Endothelial cell of umbilical vein (primary cell): ENCODE measurements around the gene MVP. TPM values are rescaled to one million over a fixed set of nuclear protein-coding genes. Genes with fewer than 3 reads are reported as not detected.
A peak's percentile ranks its signal among the peaks of the same experiment; 100 is the strongest.

Experiments used
- BruUV-seq: library from RNA; stranded (reverse); fragments of 400-500 nt; replicated peaks from 2 replicates; lab custom pipeline; 2021; lab: Mats Ljungman, UMichigan
- CTCF ChIA-PET: fragments of 300-600, 350-600 bp; sonication (Branson Sonifier 250); formaldehyde crosslinking; loops from one replicate; lab custom pipeline; 2021; ENCODE audit warnings: antibody characterized with exemption, inconsistent platforms; lab: Charles Lee
- POLR2A ChIA-PET: fragments of 300-600, 350-600 bp; sonication (Branson Sonifier 250); formaldehyde crosslinking; loops from one replicate; lab custom pipeline; 2021; ENCODE audit warnings: antibody characterized with exemption, inconsistent platforms; lab: Charles Lee
- DNase-seq: peaks from one replicate; pipeline ENCODE4 v3.0.0-alpha.2; 2011; ENCODE audit warnings: low read depth, low spot score
- FAIRE-seq: peaks from 2 replicates; lab custom pipeline; 2011; peaks lifted over from hg19 to GRCh38; lab: Jason Lieb, UNC
- H2AFZ ChIP-seq: 2 replicates; pipeline ENCODE4 v1.6.0; 2012; ENCODE audit warnings: low read depth, low read length, control low read depth, inconsistent platforms
- H3K27ac ChIP-seq: 2 replicates; pipeline ENCODE4 v1.5.1; 2011; ENCODE audit warnings: low read depth, mild to moderate bottlenecking, control low read depth, low read length, moderate library complexity; ENCODE audit not compliant: insufficient read depth
- H3K27me3 ChIP-seq, 2 experiments: 2 replicates each; pipeline versions ENCODE4 v1.6.0 to v1.6.1; 2011; ENCODE audit warnings: low read length in 2 of 2, mixed read lengths in 1 of 2; ENCODE audit not compliant: control insufficient read depth in 2 of 2, insufficient read depth in 2 of 2
- H3K36me3 ChIP-seq, 2 experiments: 2 replicates in 1 of 2; 3 replicates in 1 of 2; pipeline ENCODE4 v1.5.1; 2011; ENCODE audit warnings: low read length in 2 of 2, mild to moderate bottlenecking in 1 of 2, moderate library complexity in 1 of 2; ENCODE audit not compliant: control insufficient read depth in 2 of 2, insufficient read depth in 2 of 2; ENCODE audit errors: extremely low read depth in 1 of 2
- H3K4me1 ChIP-seq: 3 replicates; pipeline ENCODE4 v1.5.1; 2011; ENCODE audit warnings: mild to moderate bottlenecking, low read length; ENCODE audit not compliant: control insufficient read depth, insufficient read depth; ENCODE audit errors: extremely low read depth
- H3K4me2 ChIP-seq: 2 replicates; pipeline ENCODE4 v1.6.1; 2011; ENCODE audit warnings: low read length, control low read depth, mixed read lengths; ENCODE audit not compliant: insufficient read depth
- H3K4me3 ChIP-seq, 3 experiments: fragments of 200-600 bp in 1 of 3; sonication (generic), shearing (Covaris generic) in 1 of 3; replicated peaks in 1 of 3; 2 replicates each; pipeline ENCODE4 v1.5.1; 2011 to 2016; ENCODE audit warnings: control low read depth in 3 of 3, low read length in 3 of 3, mild to moderate bottlenecking in 2 of 3, inconsistent platforms in 1 of 3, low read depth in 1 of 3, moderate library complexity in 1 of 3; ENCODE audit not compliant: insufficient read depth in 1 of 3
- H3K79me2 ChIP-seq: 2 replicates; pipeline ENCODE4 v1.6.0; 2012; ENCODE audit warnings: low read length, inconsistent platforms; ENCODE audit not compliant: control insufficient read depth, insufficient read depth
- H3K9ac ChIP-seq: replicated peaks from 2 replicates; pipeline ENCODE3; 2011; ENCODE audit warnings: low read length, control low read depth; ENCODE audit not compliant: insufficient read depth; ENCODE audit errors: extremely low read depth
- H3K9me1 ChIP-seq: replicated peaks from 3 replicates; pipeline ENCODE4 v1.6.0; 2011; ENCODE audit warnings: mild to moderate bottlenecking, low read length; ENCODE audit not compliant: control insufficient read depth, insufficient read depth; ENCODE audit errors: extremely low read depth
- H3K9me3 ChIP-seq: replicated peaks from 2 replicates; pipeline ENCODE4 v1.5.1; 2012; ENCODE audit warnings: low read length, inconsistent platforms; ENCODE audit not compliant: control insufficient read depth, insufficient read depth
- H4K20me1 ChIP-seq: replicated peaks from 2 replicates; pipeline ENCODE3; 2011; ENCODE audit warnings: mild to moderate bottlenecking, low read length; ENCODE audit not compliant: control insufficient read depth, insufficient read depth; ENCODE audit errors: extremely low read depth
- CTCF ChIP-seq, 2 donors: IDR thresholded peaks; 1 replicate in 1 of 2; 2 replicates in 1 of 2; pipeline ENCODE4 v1.5.1; 2011; ENCODE audit warnings: low read length in 2 of 2, mild to moderate bottlenecking in 2 of 2, moderate library complexity in 2 of 2, control low read depth in 1 of 2, inconsistent platforms in 1 of 2, low read depth in 1 of 2; ENCODE audit not compliant: insufficient read depth in 1 of 2; ENCODE audit errors: extremely low read depth in 1 of 2
- EZH2 ChIP-seq: IDR thresholded peaks from 2 replicates; pipeline ENCODE4 v1.6.1; 2012; ENCODE audit warnings: borderline replicate concordance, low read depth, mild to moderate bottlenecking, moderate library complexity, low read length, inconsistent platforms; ENCODE audit not compliant: severe bottlenecking
- FOS ChIP-seq: IDR thresholded peaks from 2 replicates; pipeline ENCODE4 v1.6.1; 2011; ENCODE audit warnings: mild to moderate bottlenecking, low read length, moderate library complexity, borderline replicate concordance; ENCODE audit not compliant: insufficient read depth
- GATA2 ChIP-seq: IDR thresholded peaks from 2 replicates; pipeline ENCODE4 v1.7.0; 2011; ENCODE audit warnings: low read depth, mild to moderate bottlenecking, moderate library complexity, mixed read lengths, low read length; ENCODE audit not compliant: insufficient read length, insufficient read depth
- JUN ChIP-seq: IDR thresholded peaks from 2 replicates; pipeline ENCODE4 v1.6.1; 2011; ENCODE audit warnings: borderline replicate concordance, low read depth; ENCODE audit not compliant: insufficient read length, insufficient read depth
- MYC ChIP-seq: IDR thresholded peaks from one replicate; pipeline ENCODE4 v1.6.1; 2011; ENCODE audit warnings: mild to moderate bottlenecking, low read depth, low read length
- POLR2A ChIP-seq: IDR thresholded peaks from 2 replicates; pipeline ENCODE4 v1.6.1; 2012; ENCODE audit warnings: low read depth, mild to moderate bottlenecking, control low read depth, low read length
- POLR2AphosphoS5 ChIP-seq: IDR thresholded peaks from 2 replicates; pipeline ENCODE4 v1.6.1; 2012; ENCODE audit warnings: low read depth, mild to moderate bottlenecking, control low read depth, low read length, moderate library complexity; ENCODE audit not compliant: insufficient read depth
- dilution Hi-C: fragments of 300-500 bp; cut with MboI; formaldehyde crosslinking; loops from one replicate; pipeline ENCODE4 v1.15.0; 2019; ENCODE audit warnings: low sequenced_read_pairs; ENCODE audit not compliant: extremely low pct_ligation_motif_present
- intact Hi-C: fragments of 100-400 bp; cut with micrococcal nuclease; formaldehyde crosslinking; loops from one replicate; pipeline ENCODE4 v1.10.0; 2022
- polyA plus RNA-seq, 4 experiments: library from polyadenylated mRNA; depleted of rRNA in 3 of 4; stranded (reverse) in 3 of 4; unstranded in 1 of 4; fragments of >200 nt; gene quantifications; 2 replicates each; pipeline versions ENCODE4 v1.2.1 to v1.2.3, GENCODE V29; 2011 to 2012; ENCODE audit warnings: missing spikeins in 1 of 4
- total RNA-seq: library from RNA; stranded (reverse); gene quantifications from 2 replicates; pipeline ENCODE4 v1.2.3, GENCODE V29; 2021
- TF ChIP-seq, protein P1 (sequence below): IDR thresholded peaks from 2 replicates; pipeline ENCODE4 v1.6.1; 2011; ENCODE audit not compliant: insufficient read depth, insufficient read length

Gene MVP
- total and polyA plus RNA-seq, 2 donors (not counting 3 experiments of a cell fraction or from before 2014, with no cell fraction given), result 49.8 to 118 TPM

GRCh38 chr16:29807426-29808218 is 12.6 kb upstream of the MVP start:
- Histone ChIP-seq H3K9ac (peak overlapping the region; percentile 44), H2AFZ (no peak overlapping the region), H3K79me2 (peaks cover 29% of the 10 kb centered on the region), H3K4me1 (peaks cover 45% of the 10 kb centered on the region), H3K36me3 (peaks cover 6 to 14% of the 10 kb centered on the region in 2 experiments), H3K27ac (peak overlapping the region; percentile 23), H3K4me3 (peak overlapping the region; percentile 17 to 72 (median 62)), H3K27me3 (no peaks in the 10 kb centered on the region), H3K4me2 (peak overlapping the region; percentile 71), H4K20me1 (no peaks in the 10 kb centered on the region), H3K9me1 (no peaks in the 10 kb centered on the region), H3K9me3 (no peaks in the 10 kb centered on the region)
- TF ChIP-seq EZH2, result no peak
- no peak for TF ChIP-seq GATA2
- no peak for TF ChIP-seq MYC
- TF ChIP-seq FOS, result no peak
- peak; percentile 77 for TF ChIP-seq POLR2AphosphoS5
- peak; percentile 87 for TF ChIP-seq POLR2A
- no peak for TF ChIP-seq JUN
- peak; percentile 57 to 79 for TF ChIP-seq CTCF (IDR thresholded peaks at IDR 0.05; ENCODE audit: extremely low read depth in 1 of 2, insufficient read depth in 1 of 2, low read depth in 1 of 2, low read length in 2 of 2)
- TF ChIP-seq, protein P1, sequence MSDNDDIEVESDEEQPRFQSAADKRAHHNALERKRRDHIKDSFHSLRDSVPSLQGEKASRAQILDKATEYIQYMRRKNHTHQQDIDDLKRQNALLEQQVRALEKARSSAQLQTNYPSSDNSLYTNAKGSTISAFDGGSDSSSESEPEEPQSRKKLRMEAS, result peak; percentile 99
- intact Hi-C loops (loop anchor here (1.0 to 5.0 kb wide), 4 partner anchors 41 to 214 kb away; partner anchors contain the start of gene TAOK2), dilution Hi-C loops (loop anchor here (10.0 kb wide), 1 partner anchor 187 kb away; the partner anchor contains the start of genes HIRIP3 and INO80E)
- ChIA-PET POLR2A (interaction anchor here (1.0 to 1.5 kb wide), 4 partner anchors 8 to 45 kb away, joined by 3 to 4 read pairs (median 3); partner anchors contain the start of genes KIF22 and PAGR1), CTCF (interaction anchor here (0.5 to 3.7 kb wide), 32 partner anchors 9 to 346 kb away, joined by 3 to 163 read pairs (median 6); partner anchors contain the start of genes ALDOA, ASPHD1, CDIPT and KCTD13)
- DNase-seq (peak; percentile 92), FAIRE-seq (peak; percentile 84)
- BruUV-seq, result TSS peak; percentile 47
